ENCODE data around the gene FSTL4.

Gene FSTL4

DNA sequence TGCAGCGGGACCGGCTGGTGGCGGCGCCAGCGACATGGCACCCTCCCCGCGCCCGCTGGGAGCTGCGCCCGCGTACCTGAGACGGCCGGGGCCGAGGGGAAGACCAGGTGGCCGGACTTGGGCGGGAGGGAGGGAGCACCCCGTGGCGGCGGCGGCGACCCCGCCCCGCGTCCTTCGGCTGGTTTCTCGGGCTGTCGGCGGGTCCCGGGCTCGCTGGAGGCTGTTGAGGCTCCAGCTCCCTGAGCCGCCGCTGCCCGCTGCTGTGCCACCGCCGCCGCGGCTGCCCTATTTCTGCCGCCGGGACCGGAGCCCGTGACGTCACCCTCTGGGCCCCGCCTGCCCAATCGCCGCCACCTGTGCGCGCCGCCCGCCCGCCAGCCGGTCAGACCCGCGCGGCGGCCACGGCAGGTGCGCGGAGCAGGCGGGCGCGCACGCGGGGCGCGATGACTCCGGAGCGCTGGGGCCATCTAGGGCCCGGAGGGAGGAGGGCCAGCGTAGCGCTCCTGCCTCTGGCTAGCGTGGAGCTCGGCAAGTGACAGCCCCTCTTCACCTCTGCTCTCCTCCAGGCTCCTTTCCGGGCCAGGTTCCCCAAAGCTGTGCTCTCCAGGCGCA is at the start of gene FSTL4:
TSS of gene FSTL4 (minus strand) at position 293 of the 612 bp plus-strand sequence.
- DNase-seq (ENCODE audit: insufficient read length, low spot score), result no peak
- FAIRE-seq, result no peak
- TF ChIP-seq, protein P1, sequence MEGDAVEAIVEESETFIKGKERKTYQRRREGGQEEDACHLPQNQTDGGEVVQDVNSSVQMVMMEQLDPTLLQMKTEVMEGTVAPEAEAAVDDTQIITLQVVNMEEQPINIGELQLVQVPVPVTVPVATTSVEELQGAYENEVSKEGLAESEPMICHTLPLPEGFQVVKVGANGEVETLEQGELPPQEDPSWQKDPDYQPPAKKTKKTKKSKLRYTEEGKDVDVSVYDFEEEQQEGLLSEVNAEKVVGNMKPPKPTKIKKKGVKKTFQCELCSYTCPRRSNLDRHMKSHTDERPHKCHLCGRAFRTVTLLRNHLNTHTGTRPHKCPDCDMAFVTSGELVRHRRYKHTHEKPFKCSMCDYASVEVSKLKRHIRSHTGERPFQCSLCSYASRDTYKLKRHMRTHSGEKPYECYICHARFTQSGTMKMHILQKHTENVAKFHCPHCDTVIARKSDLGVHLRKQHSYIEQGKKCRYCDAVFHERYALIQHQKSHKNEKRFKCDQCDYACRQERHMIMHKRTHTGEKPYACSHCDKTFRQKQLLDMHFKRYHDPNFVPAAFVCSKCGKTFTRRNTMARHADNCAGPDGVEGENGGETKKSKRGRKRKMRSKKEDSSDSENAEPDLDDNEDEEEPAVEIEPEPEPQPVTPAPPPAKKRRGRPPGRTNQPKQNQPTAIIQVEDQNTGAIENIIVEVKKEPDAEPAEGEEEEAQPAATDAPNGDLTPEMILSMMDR (IDR thresholded peaks at IDR 0.05; ENCODE audit: insufficient read depth, missing control alignments), result peak; percentile 7

DNA sequence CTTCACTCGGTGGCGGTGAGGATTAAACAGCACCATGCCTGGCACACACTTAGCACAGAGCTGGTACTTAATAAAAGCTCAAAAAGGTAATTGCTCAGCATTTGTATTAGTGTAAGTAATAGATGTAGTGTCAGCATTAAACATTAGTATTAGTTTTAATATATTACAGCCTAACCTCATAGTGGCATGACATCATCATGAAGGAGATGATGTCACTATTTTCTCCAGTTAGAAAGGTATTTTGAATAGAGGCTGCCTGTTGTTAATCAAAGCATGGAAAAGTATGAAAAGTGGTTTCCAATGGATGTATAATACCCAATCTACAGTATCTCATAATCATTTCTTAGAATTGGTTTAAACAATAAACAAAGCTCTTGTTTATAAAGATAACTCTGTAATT is 49.0 kb upstream of the FSTL4 start:
- DNase-seq (ENCODE audit: insufficient read length, low spot score) (no peak), FAIRE-seq (no peak)

DNA sequence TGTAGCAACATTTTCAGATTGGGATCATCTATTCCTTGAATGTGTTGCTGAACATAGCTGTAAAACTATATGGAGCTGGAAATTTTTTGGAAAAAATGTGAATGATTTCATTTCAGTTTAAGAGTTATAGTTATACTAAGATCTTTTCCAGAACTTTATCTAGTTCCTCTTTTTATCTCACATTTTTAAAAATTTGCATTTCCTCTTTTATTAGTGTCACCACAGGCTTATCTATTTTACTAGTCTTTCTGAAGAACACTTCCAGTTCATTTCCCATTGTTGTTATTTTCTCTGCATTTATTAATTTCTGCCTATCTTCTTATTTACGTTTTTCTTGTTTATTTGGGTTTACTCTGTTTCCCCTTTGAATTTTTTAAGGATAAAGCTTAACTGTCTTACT is 46.0 kb upstream of the FSTL4 start:
- TF ChIP-seq, protein P1 (IDR thresholded peaks at IDR 0.05; ENCODE audit: insufficient read depth, missing control alignments), result no peak
- no peak for FAIRE-seq

More for the DNA sequence above, 49.0 kb upstream of the FSTL4 start:
- TF ChIP-seq, protein P1 (IDR thresholded peaks at IDR 0.05; ENCODE audit: insufficient read depth, missing control alignments), result no peak

DNA sequence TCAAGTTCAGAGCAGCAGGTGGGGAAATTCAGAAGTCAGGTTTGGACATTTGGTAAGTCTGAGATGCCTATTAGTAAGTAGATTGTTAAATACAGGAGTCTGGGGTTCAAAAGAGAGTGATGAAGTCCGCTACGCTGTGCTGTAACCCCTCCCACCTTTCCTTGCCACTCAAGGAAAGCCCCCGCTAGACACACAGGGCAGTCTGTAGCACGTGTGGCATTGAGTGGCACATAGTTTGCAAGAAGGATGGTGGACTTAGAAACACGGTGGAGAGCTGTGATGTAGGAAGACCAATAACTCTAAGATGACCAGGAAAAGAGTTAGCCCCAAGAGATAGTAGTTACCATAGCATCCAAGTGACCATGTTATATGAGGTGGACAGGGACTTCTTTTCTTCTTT is 44.7 kb upstream of the FSTL4 start:
- no peak for FAIRE-seq

More for the DNA sequence above, 46.0 kb upstream of the FSTL4 start:
- DNase-seq (ENCODE audit: insufficient read length, low spot score), result no peak

DNA sequence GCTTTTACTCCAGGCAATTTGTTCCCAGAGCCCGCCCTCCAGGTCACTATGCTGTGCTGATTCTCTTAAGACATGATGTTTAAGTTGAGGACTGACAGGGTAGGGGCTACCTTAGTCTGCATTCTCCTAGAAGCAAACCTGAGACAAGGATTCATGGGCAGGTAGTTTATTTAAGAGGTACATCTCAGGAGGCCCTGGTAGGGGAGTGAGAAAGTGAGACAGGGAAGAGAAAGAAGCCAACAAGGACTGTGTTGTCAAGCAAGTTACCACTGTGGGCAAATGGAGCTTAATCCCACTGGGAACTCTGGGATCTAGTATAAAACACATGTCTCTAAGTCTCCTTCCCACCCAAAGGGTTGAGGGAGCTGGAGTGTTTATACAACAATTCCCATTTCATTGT is 43.6 kb upstream of the FSTL4 start:
- no peak for DNase-seq (ENCODE audit: insufficient read length, low spot score)
- no peak for FAIRE-seq
- TF ChIP-seq, protein P1 (IDR thresholded peaks at IDR 0.05; ENCODE audit: insufficient read depth, missing control alignments), result no peak

More for the DNA sequence above, 44.7 kb upstream of the FSTL4 start:
- DNase-seq (ENCODE audit: insufficient read length, low spot score), result no peak
- TF ChIP-seq, protein P1 (IDR thresholded peaks at IDR 0.05; ENCODE audit: insufficient read depth, missing control alignments), result no peak

DNA sequence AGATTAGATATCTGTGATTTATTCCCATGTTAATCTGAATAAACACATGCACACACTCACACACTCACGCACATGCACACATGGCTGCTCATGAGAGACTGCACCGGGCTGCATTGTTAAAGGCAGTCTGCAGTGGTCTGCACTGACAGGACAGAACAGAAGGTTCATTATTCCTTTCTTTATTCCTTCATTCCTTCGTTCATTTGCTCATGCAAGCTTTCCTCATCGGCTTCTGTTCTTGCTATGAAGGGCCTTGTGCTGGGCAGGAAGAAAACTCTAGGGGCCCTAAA is 41.4 kb upstream of the FSTL4 start:
- DNase-seq (ENCODE audit: insufficient read length, low spot score), result no peak
- TF ChIP-seq, protein P1 (IDR thresholded peaks at IDR 0.05; ENCODE audit: insufficient read depth, missing control alignments), result no peak
- no peak for FAIRE-seq

DNA sequence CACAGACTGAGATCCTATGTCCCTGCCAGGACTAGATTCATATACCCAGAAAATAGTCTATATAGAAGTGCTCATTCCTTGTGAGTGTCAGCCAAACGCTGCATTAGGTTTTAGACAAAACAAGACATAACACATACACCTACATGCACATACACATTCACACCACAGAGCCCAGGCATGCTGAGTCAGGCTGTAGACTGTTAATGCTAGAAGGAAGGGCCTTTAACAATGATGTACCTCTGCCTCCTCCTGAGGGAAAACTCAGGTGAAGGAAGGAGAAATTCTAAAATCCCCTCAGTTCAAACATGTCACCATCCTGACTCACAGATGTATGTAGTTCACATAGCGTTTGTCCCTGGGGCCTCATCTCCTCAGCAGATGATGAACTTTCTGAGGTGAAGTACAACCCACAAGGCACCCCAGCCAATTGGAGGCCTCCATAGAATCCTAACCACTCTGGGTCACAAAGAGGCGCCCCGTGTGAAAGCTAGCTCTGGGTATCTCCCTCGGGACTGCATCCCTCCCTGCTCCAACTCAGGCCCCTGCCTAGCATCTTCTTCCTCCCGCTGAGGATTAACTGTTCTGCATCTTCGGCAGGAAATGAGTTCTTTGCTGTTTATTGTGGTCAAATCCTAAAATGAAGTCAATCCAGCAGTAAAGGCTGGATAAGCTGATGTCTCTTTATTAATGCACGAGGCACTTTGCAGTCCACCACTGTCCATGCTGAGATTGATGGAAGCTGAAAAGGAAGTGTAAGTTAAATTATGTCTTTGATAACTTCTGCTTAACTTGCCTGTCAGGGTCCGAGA is 40.8 kb upstream of the FSTL4 start:
- FAIRE-seq, result no peak
- no peak for DNase-seq (ENCODE audit: insufficient read length, low spot score)

More for the DNA sequence above, 40.8 kb upstream of the FSTL4 start:
- TF ChIP-seq, protein P1 (IDR thresholded peaks at IDR 0.05; ENCODE audit: insufficient read depth, missing control alignments), result no peak

Measured in D721Med (cell line).